Measurements from ENCODE around the gene C12orf57.

Gene C12orf57

GRCh38 chr12:6928022-6928702 is 15.7 kb upstream of the C12orf57 start:
- TF ChIP-seq ZFX (IDR thresholded peaks at IDR 0.05; ENCODE audit: borderline replicate concordance), result no peak
- TF ChIP-seq, protein P1, sequence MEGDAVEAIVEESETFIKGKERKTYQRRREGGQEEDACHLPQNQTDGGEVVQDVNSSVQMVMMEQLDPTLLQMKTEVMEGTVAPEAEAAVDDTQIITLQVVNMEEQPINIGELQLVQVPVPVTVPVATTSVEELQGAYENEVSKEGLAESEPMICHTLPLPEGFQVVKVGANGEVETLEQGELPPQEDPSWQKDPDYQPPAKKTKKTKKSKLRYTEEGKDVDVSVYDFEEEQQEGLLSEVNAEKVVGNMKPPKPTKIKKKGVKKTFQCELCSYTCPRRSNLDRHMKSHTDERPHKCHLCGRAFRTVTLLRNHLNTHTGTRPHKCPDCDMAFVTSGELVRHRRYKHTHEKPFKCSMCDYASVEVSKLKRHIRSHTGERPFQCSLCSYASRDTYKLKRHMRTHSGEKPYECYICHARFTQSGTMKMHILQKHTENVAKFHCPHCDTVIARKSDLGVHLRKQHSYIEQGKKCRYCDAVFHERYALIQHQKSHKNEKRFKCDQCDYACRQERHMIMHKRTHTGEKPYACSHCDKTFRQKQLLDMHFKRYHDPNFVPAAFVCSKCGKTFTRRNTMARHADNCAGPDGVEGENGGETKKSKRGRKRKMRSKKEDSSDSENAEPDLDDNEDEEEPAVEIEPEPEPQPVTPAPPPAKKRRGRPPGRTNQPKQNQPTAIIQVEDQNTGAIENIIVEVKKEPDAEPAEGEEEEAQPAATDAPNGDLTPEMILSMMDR (IDR thresholded peaks at IDR 0.05), result no peak
- H3K27ac ChIP-seq, result peak overlapping the region; percentile 100

DNA sequence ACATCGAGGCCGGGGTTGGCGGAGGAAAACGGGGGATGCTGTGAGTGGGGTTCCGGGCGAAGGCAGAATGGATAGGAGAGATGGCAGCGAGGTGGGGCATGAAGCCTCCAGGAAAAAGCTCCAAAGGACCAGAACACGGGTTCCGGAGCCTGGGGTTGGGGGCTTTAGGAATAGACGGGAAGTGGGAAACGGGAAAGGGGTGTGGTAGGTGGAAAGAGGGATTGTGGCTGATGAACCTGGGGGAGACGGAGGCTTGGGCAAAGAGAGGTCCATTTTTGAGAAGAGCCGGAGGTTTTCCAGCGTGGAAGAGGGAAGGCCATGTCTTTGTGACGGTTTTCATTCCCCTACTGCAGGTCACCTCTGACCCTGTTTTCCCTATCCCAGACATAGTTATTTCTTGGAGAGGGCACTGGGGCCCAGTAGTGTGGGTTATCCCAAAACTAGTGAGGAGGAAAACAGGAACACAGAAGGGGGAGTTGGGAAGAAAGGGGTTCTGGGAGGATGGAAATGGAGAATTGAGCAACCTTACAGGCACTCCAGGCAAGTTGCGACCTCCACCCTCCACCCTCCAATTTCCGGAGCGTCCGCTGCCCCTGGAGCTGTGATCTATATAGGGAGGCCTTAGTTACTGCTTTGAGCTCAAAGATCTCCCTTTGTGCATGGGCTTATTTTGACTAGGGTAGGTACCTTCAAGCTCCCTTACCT is 15.0 kb upstream of the C12orf57 start:
- H3K27ac ChIP-seq, result peak overlapping the region; percentile 100
- TF ChIP-seq, protein P1 (IDR thresholded peaks at IDR 0.05), result no peak

DNA sequence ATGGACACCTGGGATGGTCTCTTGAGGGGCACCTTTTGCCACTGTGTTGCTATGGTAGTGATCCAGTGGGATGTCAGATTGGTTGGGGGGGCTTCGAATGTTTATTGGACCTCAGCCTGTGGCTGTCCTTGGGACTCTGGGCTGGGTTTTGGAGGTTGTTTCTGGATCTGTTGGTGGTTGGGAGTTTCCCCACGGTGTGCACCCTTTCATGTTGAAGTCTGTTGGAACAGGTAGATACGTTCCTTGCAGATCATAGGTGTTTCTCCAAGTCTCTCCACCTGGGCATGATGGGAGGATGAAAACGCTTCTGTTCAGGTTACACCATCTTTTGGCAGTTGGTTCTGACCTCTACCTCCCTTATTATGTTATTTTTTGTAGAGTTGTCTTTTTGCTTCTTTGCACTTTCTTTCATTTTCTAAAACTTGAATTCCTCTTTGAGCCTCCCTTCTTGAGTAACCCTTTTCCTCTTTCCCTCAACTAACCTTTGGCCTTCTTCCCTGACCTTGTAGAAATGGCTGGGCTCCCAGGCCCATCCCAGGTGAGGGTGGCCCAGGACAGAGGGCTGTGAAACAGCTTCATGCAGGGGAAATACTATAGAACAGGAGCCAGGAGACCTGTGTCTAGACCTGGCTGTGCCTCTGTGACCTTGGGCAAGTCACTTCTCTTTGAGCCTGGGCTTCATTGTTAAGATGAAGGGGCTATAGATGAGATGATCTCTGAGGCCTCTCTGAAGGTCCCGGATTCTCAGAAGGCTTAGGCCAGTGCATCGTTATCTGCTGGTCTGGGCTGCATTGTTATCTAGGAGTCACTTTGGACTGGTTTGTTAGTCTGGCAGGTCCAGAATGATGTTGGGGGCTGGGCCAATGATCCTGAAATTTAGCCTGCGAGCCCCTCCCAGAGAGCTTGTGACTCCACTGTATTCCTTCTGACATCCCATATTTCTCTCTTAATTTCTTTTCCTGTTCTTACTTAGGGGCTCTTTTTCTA is 14.1 kb upstream of the C12orf57 start:
- H3K27ac ChIP-seq, result peak overlapping the region; percentile 100
- no peak for TF ChIP-seq ZFX (IDR thresholded peaks at IDR 0.05; ENCODE audit: borderline replicate concordance)
- TF ChIP-seq, protein P1 (IDR thresholded peaks at IDR 0.05), result no peak

DNA sequence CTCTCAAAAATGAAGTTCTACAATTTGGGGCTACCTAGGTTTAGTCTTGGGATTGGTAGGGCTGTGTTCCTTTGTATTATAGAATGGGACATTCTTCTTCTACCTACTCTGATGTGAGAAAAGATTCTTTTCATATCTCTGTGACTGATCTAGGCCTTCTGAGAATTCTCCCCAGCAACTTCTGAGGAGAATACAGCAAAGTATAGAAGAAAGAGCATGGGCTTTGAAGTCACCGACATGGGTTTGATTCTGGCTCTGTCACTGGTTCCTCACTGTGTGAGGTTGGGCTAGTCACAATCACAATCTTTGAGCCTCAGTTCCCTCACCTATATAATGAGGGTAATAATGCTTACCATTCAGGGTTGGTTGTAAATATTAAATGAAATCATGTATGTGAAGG is 11.1 kb upstream of the C12orf57 start:
- TF ChIP-seq, protein P1 (IDR thresholded peaks at IDR 0.05), result no peak
- no peak for TF ChIP-seq ZFX (IDR thresholded peaks at IDR 0.05; ENCODE audit: borderline replicate concordance)
- H3K27ac ChIP-seq, result peak overlapping the region; percentile 100

DNA sequence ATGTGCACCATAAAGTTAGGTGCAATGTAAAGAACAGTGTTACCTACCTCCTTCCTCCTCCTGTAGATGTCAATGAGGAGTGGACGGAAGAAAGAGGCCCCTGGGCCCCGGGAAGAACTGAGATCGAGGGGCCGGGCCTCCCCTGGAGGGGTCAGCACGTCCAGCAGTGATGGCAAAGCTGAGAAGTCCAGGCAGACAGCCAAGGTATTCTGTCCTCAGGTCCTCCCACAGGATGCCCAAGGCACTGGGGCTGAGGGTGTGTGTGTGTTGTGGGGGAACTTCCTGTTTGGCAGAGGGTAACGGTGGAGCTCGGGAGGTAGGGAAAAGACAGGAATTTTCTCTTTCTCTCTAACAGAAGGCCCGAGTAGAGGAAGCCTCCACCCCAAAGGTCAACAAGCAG is 9.7 kb upstream of the C12orf57 start:
- H3K27ac ChIP-seq, result peak overlapping the region; percentile 100

DNA sequence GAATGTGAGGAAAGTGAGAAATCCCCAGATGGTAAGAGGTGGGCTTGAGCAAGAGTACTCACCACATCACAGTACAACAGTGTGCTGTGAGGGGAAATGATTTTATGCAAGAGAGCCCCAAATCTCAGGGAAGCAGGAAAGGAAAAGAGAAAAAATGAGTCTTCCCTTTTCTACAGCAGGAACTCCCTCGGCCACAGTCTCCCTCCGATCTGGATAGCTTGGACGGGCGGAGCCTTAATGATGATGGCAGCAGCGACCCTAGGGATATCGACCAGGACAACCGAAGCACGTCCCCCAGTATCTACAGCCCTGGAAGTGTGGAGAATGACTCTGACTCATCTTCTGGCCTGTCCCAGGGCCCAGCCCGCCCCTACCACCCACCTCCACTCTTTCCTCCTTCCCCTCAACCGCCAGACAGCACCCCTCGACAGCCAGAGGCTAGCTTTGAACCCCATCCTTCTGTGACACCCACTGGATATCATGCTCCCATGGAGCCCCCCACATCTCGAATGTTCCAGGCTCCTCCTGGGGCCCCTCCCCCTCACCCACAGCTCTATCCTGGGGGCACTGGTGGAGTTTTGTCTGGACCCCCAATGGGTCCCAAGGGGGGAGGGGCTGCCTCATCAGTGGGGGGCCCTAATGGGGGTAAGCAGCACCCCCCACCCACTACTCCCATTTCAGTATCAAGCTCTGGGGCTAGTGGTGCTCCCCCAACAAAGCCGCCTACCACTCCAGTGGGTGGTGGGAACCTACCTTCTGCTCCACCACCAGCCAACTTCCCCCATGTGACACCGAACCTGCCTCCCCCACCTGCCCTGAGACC is 8.2 kb upstream of the C12orf57 start:
- peak overlapping the region; percentile 100 for H3K27ac ChIP-seq

More for the DNA sequence above, 9.7 kb upstream of the C12orf57 start:
- no peak for TF ChIP-seq ZFX (IDR thresholded peaks at IDR 0.05; ENCODE audit: borderline replicate concordance)
- TF ChIP-seq, protein P1 (IDR thresholded peaks at IDR 0.05), result no peak

More for the DNA sequence above, 8.2 kb upstream of the C12orf57 start:
- TF ChIP-seq ZFX (IDR thresholded peaks at IDR 0.05; ENCODE audit: borderline replicate concordance), result no peak
- TF ChIP-seq, protein P1 (IDR thresholded peaks at IDR 0.05), result no peak
